Endothelial cell of umbilical vein (primary cell): ENCODE measurements around the gene ADD1. TPM values are rescaled to one million over a fixed set of nuclear protein-coding genes. Genes with fewer than 3 reads are reported as not detected.
"Not testable (repeated sequence)": the region's sequence is repeated elsewhere in the genome, so short reads cannot be mapped to it uniquely, and the experiment has no call there.

Experiments used
- BruUV-seq: library from RNA; stranded (reverse); fragments of 400-500 nt; replicated peaks from 2 replicates; lab custom pipeline; 2021; lab: Mats Ljungman, UMichigan
- CTCF ChIA-PET: fragments of 300-600, 350-600 bp; sonication (Branson Sonifier 250); formaldehyde crosslinking; loops from one replicate; lab custom pipeline; 2021; ENCODE audit warnings: antibody characterized with exemption, inconsistent platforms; lab: Charles Lee
- POLR2A ChIA-PET: fragments of 300-600, 350-600 bp; sonication (Branson Sonifier 250); formaldehyde crosslinking; loops from one replicate; lab custom pipeline; 2021; ENCODE audit warnings: antibody characterized with exemption, inconsistent platforms; lab: Charles Lee
- DNase-seq: peaks from one replicate; pipeline ENCODE4 v3.0.0-alpha.2; 2011; ENCODE audit warnings: low read depth, low spot score
- FAIRE-seq: peaks from 2 replicates; lab custom pipeline; 2011; peaks lifted over from hg19 to GRCh38; lab: Jason Lieb, UNC
- H2AFZ ChIP-seq: 2 replicates; pipeline ENCODE4 v1.6.0; 2012; ENCODE audit warnings: low read depth, low read length, control low read depth, inconsistent platforms
- H3K27ac ChIP-seq: 2 replicates; pipeline ENCODE4 v1.5.1; 2011; ENCODE audit warnings: low read depth, mild to moderate bottlenecking, control low read depth, low read length, moderate library complexity; ENCODE audit not compliant: insufficient read depth
- H3K27me3 ChIP-seq, 2 experiments: 2 replicates each; pipeline versions ENCODE4 v1.6.0 to v1.6.1; 2011; ENCODE audit warnings: low read length in 2 of 2, mixed read lengths in 1 of 2; ENCODE audit not compliant: control insufficient read depth in 2 of 2, insufficient read depth in 2 of 2
- H3K36me3 ChIP-seq, 2 experiments: 2 replicates in 1 of 2; 3 replicates in 1 of 2; pipeline ENCODE4 v1.5.1; 2011; ENCODE audit warnings: low read length in 2 of 2, mild to moderate bottlenecking in 1 of 2, moderate library complexity in 1 of 2; ENCODE audit not compliant: control insufficient read depth in 2 of 2, insufficient read depth in 2 of 2; ENCODE audit errors: extremely low read depth in 1 of 2
- H3K4me1 ChIP-seq: 3 replicates; pipeline ENCODE4 v1.5.1; 2011; ENCODE audit warnings: mild to moderate bottlenecking, low read length; ENCODE audit not compliant: control insufficient read depth, insufficient read depth; ENCODE audit errors: extremely low read depth
- H3K4me2 ChIP-seq: 2 replicates; pipeline ENCODE4 v1.6.1; 2011; ENCODE audit warnings: low read length, control low read depth, mixed read lengths; ENCODE audit not compliant: insufficient read depth
- H3K4me3 ChIP-seq, 3 experiments: fragments of 200-600 bp in 1 of 3; sonication (generic), shearing (Covaris generic) in 1 of 3; replicated peaks in 1 of 3; 2 replicates each; pipeline ENCODE4 v1.5.1; 2011 to 2016; ENCODE audit warnings: control low read depth in 3 of 3, low read length in 3 of 3, mild to moderate bottlenecking in 2 of 3, inconsistent platforms in 1 of 3, low read depth in 1 of 3, moderate library complexity in 1 of 3; ENCODE audit not compliant: insufficient read depth in 1 of 3
- H3K79me2 ChIP-seq: 2 replicates; pipeline ENCODE4 v1.6.0; 2012; ENCODE audit warnings: low read length, inconsistent platforms; ENCODE audit not compliant: control insufficient read depth, insufficient read depth
- H3K9ac ChIP-seq: replicated peaks from 2 replicates; pipeline ENCODE3; 2011; ENCODE audit warnings: low read length, control low read depth; ENCODE audit not compliant: insufficient read depth; ENCODE audit errors: extremely low read depth
- H3K9me1 ChIP-seq: replicated peaks from 3 replicates; pipeline ENCODE4 v1.6.0; 2011; ENCODE audit warnings: mild to moderate bottlenecking, low read length; ENCODE audit not compliant: control insufficient read depth, insufficient read depth; ENCODE audit errors: extremely low read depth
- H3K9me3 ChIP-seq: replicated peaks from 2 replicates; pipeline ENCODE4 v1.5.1; 2012; ENCODE audit warnings: low read length, inconsistent platforms; ENCODE audit not compliant: control insufficient read depth, insufficient read depth
- H4K20me1 ChIP-seq: replicated peaks from 2 replicates; pipeline ENCODE3; 2011; ENCODE audit warnings: mild to moderate bottlenecking, low read length; ENCODE audit not compliant: control insufficient read depth, insufficient read depth; ENCODE audit errors: extremely low read depth
- POLR2AphosphoS5 ChIP-seq: IDR thresholded peaks from 2 replicates; pipeline ENCODE4 v1.6.1; 2012; ENCODE audit warnings: low read depth, mild to moderate bottlenecking, control low read depth, low read length, moderate library complexity; ENCODE audit not compliant: insufficient read depth
- dilution Hi-C: fragments of 300-500 bp; cut with MboI; formaldehyde crosslinking; loops from one replicate; pipeline ENCODE4 v1.15.0; 2019; ENCODE audit warnings: low sequenced_read_pairs; ENCODE audit not compliant: extremely low pct_ligation_motif_present
- intact Hi-C: fragments of 100-400 bp; cut with micrococcal nuclease; formaldehyde crosslinking; loops from one replicate; pipeline ENCODE4 v1.10.0; 2022
- polyA plus RNA-seq, 4 experiments: library from polyadenylated mRNA; depleted of rRNA in 3 of 4; stranded (reverse) in 3 of 4; unstranded in 1 of 4; fragments of >200 nt; gene quantifications; 2 replicates each; pipeline versions ENCODE4 v1.2.1 to v1.2.3, GENCODE V29; 2011 to 2012; ENCODE audit warnings: missing spikeins in 1 of 4
- total RNA-seq: library from RNA; stranded (reverse); gene quantifications from 2 replicates; pipeline ENCODE4 v1.2.3, GENCODE V29; 2021

ADD1 gene
- total and polyA plus RNA-seq, 2 donors (not counting 3 experiments of a cell fraction or from before 2014, with no cell fraction given), result 219 to 305 TPM

DNA sequence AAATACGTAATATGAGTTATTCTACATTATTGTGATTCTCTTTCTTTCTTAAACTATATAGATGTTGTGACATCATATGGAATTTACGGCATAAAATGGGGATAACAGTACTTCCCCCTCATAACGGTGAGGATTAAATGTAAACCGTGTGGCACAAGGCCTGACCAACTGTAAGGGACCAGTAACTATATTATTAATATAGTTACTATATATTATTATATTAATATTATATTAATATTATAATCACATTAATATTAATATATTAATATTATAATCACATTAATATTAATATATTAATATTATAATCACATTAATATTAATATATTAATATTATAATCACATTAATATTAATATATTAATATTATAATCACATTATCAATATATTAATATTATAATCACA is 116.8 kb downstream of the ADD1 start:
- H2AFZ ChIP-seq, BruUV-seq, DNase-seq, H3K4me3 ChIP-seq, H3K27ac ChIP-seq, H3K27me3 ChIP-seq, dilution Hi-C loops, H3K9me1 ChIP-seq, CTCF ChIA-PET, H3K9me3 ChIP-seq, POLR2A ChIA-PET, H3K9ac ChIP-seq, FAIRE-seq, H3K4me2 ChIP-seq, H4K20me1 ChIP-seq: not testable (repeated sequence)
- peaks cover 11 to 21% of the 10 kb centered on the region in 2 experiments for H3K36me3 ChIP-seq
- H3K4me1 ChIP-seq, result peaks cover 33% of the 10 kb centered on the region
- peaks cover 63% of the 10 kb centered on the region for H3K79me2 ChIP-seq
- intact Hi-C loops, result loop anchor here (5.0 to 10.0 kb wide), 2 partner anchors 77 to 546 kb away; partner anchors contain the start of genes CFAP99 and ZFYVE28

DNA sequence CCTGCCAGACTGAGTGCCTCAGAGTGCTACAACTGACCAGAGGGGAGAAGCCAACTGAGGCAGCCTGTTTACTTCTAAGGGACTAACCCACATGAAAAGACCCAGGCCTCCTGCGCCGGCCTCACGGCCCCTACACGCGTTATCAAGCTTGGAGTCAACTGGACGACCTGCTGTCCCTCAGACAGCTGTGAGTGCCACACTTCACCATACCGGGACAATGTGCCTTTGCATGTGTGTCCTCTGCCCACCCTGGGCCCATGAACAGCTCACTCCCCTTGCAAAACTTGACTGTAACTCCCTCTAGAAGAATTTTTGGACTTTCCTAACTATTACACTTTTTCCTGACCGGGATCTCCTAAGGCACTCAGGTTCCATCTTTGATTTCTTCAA is 117.8 kb downstream of the ADD1 start:
- Histone ChIP-seq H3K79me2 (peaks cover 56% of the 10 kb centered on the region), H3K9ac (peak overlapping the region; percentile 85), H3K9me3 (no peaks in the 10 kb centered on the region), H3K4me1 (peaks cover 33% of the 10 kb centered on the region), H2AFZ (no peak overlapping the region), H3K4me3 (peak overlapping the region in 2 of 3 experiments; percentile 36 to 70), H3K36me3 (peaks cover 5 to 12% of the 10 kb centered on the region in 2 experiments), H3K27ac (no peak overlapping the region), H3K27me3 (no peaks in the 10 kb centered on the region), H3K9me1 (no peaks in the 10 kb centered on the region), H3K4me2 (peak overlapping the region; percentile 89), H4K20me1 (peaks cover 2% of the 10 kb centered on the region)
- ChIA-PET POLR2A (no interaction called here), CTCF (interaction anchor here (1.9 to 3.3 kb wide), 2 partner anchors 13 to 17 kb away, joined by 6 to 21 read pairs; no protein-coding TSS in a partner anchor)
- DNase-seq, result no peak
- BruUV-seq, result no TSS peak
- peak; percentile 54 for FAIRE-seq
- intact Hi-C loops (loop anchor here (5.0 to 10.0 kb wide), 2 partner anchors 76 to 547 kb away; partner anchors contain the start of genes CFAP99 and ZFYVE28), dilution Hi-C loops (no loop called here)
- no peak for TF ChIP-seq POLR2AphosphoS5
